SK-N-MC (cell line): ENCODE measurements around the gene MRPL10.

Experiments
- EZH2 ChIP-seq: fragments of 200-600 bp; sonication (generic); IDR thresholded peaks from one replicate; pipeline ENCODE4 v1.6.1; 2017; ENCODE audit warnings: antibody characterized with exemption
- POLR2AphosphoS5 ChIP-seq: IDR thresholded peaks from 2 replicates; pipeline ENCODE4 v1.6.1; 2012; ENCODE audit warnings: mild to moderate bottlenecking, low read depth, low read length, borderline replicate concordance

DNA sequence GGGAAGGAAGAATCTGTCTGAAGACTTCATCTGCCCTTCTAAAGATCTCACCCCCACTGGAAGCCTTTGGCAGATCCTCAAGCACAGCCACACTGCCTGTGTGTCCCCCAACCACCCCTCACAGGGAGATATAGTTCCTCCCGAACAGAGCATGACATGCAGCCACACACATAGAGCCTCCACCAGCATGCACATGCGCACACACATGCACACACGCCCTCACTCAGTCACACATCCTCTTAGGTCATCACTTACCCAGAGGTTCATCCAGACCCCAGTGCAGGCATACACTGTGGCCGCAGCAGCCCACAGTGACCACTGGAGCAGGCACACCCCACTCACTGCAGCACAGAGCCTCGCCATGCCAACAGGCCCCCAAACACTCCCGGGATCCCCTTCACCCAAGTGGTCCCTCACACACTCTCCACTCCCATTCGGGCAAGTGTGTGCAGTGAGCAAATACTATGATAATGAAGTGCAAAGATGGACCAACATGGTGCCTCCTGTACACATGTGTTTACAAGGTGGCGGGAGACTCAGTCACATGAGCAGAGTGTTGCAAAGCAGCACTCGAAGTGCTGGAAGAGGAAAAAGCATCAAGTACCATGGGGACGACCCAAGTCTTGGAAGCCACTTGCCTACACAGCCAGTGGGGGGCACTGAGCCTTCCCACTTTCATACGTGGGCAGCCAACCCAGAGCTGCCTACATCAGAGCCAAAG, 36.6 kb upstream of the MRPL10 start:
- no peak for TF ChIP-seq POLR2AphosphoS5
- TF ChIP-seq EZH2 = no peak
